AG08395 (cell line): Measurements from ENCODE around the gene PYGM.
"Not testable (repeated sequence)": the region's sequence is repeated elsewhere in the genome, so short reads cannot be mapped to it uniquely, and the experiment has no call there.

ENCODE experiments used
- DNase-seq: peaks from one replicate; pipeline ENCODE4 v3.0.0; 2012; ENCODE audit warnings: mixed read lengths, low spot score

The PYGM gene

GRCh38 chr11:64716473-64717267 lies 43.1 kb downstream of the PYGM start:
- no peak for DNase-seq

GRCh38 chr11:64715756-64716472 lies 43.9 kb downstream of the PYGM start:
- no peak for DNase-seq

GRCh38 chr11:64715110-64715509 lies 44.7 kb downstream of the PYGM start:
- DNase-seq = no peak

- DNase-seq = no peak
Observed at GRCh38 chr11:64714666-64715065, 45.1 kb downstream of the PYGM start.

- no peak for DNase-seq
Observed at GRCh38 chr11:64713781-64714363, 45.9 kb downstream of the PYGM start.

GRCh38 chr11:64713016-64713707 lies 46.6 kb downstream of the PYGM start:
- DNase-seq = no peak

- no peak for DNase-seq
Observed at GRCh38 chr11:64712430-64713015, 47.3 kb downstream of the PYGM start.

- no peak for DNase-seq
Observed at GRCh38 chr11:64711956-64712362, 47.8 kb downstream of the PYGM start.

- DNase-seq = no peak
Observed at GRCh38 chr11:64711138-64711955, 48.4 kb downstream of the PYGM start.

GRCh38 chr11:64710418-64711137 lies 49.2 kb downstream of the PYGM start:
- no peak for DNase-seq

- no peak for DNase-seq
Observed at GRCh38 chr11:64705501-64705900, 54.3 kb downstream of the PYGM start.

- DNase-seq = no peak
Observed at GRCh38 chr11:64703048-64703447, 56.7 kb downstream of the PYGM start.

GRCh38 chr11:64701956-64702355 lies 57.8 kb downstream of the PYGM start:
- not testable (repeated sequence) for DNase-seq

GRCh38 chr11:64698427-64698826 lies 61.3 kb downstream of the PYGM start:
- DNase-seq = no peak

- no peak for DNase-seq
Observed at GRCh38 chr11:64697663-64698375, 62.0 kb downstream of the PYGM start.
